Keratinocyte (primary cell): Measurements from ENCODE around the gene LACTB. TPM values are rescaled to one million over a fixed set of nuclear protein-coding genes. Genes with fewer than 3 reads are reported as not detected.
A peak's percentile ranks its signal among the peaks of the same experiment; 100 is the strongest.

Source experiments
- DNase-seq: peaks from one replicate; pipeline ENCODE4 v3.0.0-alpha.2; 2011; ENCODE audit warnings: low read depth, missing footprints, low spot score
- FAIRE-seq: peaks from 2 replicates; lab custom pipeline; 2011; peaks lifted over from hg19 to GRCh38; lab: Jason Lieb, UNC
- H2AFZ ChIP-seq: 2 replicates; pipeline ENCODE4 v1.6.0; 2012; ENCODE audit warnings: low read length, control low read depth, inconsistent platforms; ENCODE audit not compliant: control insufficient read depth
- H3K27ac ChIP-seq: 2 replicates; pipeline ENCODE4 v1.5.1; 2011; ENCODE audit warnings: low read length; ENCODE audit not compliant: control insufficient read depth, insufficient read depth
- H3K27me3 ChIP-seq: 3 replicates; pipeline ENCODE4 v1.6.0; 2011; ENCODE audit warnings: low read length; ENCODE audit not compliant: control insufficient read depth, insufficient read depth; ENCODE audit errors: extremely low read depth
- H3K36me3 ChIP-seq, 2 experiments: 2 replicates in 1 of 2; 3 replicates in 1 of 2; pipeline ENCODE4 v1.5.1; 2011; ENCODE audit warnings: low read length in 2 of 2, mild to moderate bottlenecking in 1 of 2; ENCODE audit not compliant: control insufficient read depth in 2 of 2, insufficient read depth in 2 of 2; ENCODE audit errors: extremely low read depth in 1 of 2
- H3K4me1 ChIP-seq: 3 replicates; pipeline ENCODE4 v1.5.1; 2011; ENCODE audit warnings: low read length; ENCODE audit not compliant: control insufficient read depth, insufficient read depth; ENCODE audit errors: extremely low read depth
- H3K4me2 ChIP-seq: 3 replicates; pipeline ENCODE4 v1.6.0; 2011; ENCODE audit warnings: low read depth, low read length; ENCODE audit not compliant: control insufficient read depth, insufficient read depth; ENCODE audit errors: extremely low read depth
- H3K4me3 ChIP-seq, 3 experiments: fragments of 200-600 bp in 1 of 3; sonication (generic) in 1 of 3; 2 replicates in 2 of 3; 3 replicates in 1 of 3; pipeline ENCODE4 v1.5.1; 2011 to 2016; ENCODE audit warnings: low read length in 3 of 3, mild to moderate bottlenecking in 3 of 3, control low read depth in 2 of 3, inconsistent platforms in 1 of 3, low read depth in 1 of 3, mixed read lengths in 1 of 3, mixed run types in 1 of 3, moderate library complexity in 1 of 3; ENCODE audit not compliant: control insufficient read depth in 2 of 3, insufficient read depth in 2 of 3; ENCODE audit errors: extremely low read depth in 1 of 3
- H3K79me2 ChIP-seq: 2 replicates; pipeline ENCODE4 v1.6.0; 2012; ENCODE audit warnings: low read length; ENCODE audit not compliant: control insufficient read depth, insufficient read depth
- H3K9ac ChIP-seq: 3 replicates; pipeline ENCODE4 v1.6.0; 2011; ENCODE audit warnings: low read length; ENCODE audit not compliant: control insufficient read depth, insufficient read depth; ENCODE audit errors: extremely low read depth
- H3K9me1 ChIP-seq: 3 replicates; pipeline ENCODE4 v1.6.0; 2011; ENCODE audit warnings: low read length; ENCODE audit not compliant: control insufficient read depth, insufficient read depth; ENCODE audit errors: extremely low read depth
- H3K9me3 ChIP-seq: 2 replicates; pipeline ENCODE4 v1.5.1; 2012; ENCODE audit warnings: low read depth, low read length; ENCODE audit not compliant: control insufficient read depth
- H4K20me1 ChIP-seq: 3 replicates; pipeline ENCODE4 v1.6.0; 2011; ENCODE audit warnings: low read length; ENCODE audit not compliant: control insufficient read depth, insufficient read depth; ENCODE audit errors: extremely low read depth
- EZH2 ChIP-seq: IDR thresholded peaks from one replicate; pipeline ENCODE4 v1.6.1; 2012; ENCODE audit warnings: inconsistent platforms, mild to moderate bottlenecking, low read length, moderate library complexity
- dilution Hi-C: fragments of 300-500 bp; cut with MboI; formaldehyde crosslinking; loops from one replicate; pipeline ENCODE4 v1.7.0; 2020; ENCODE audit warnings: low sequenced_read_pairs; ENCODE audit not compliant: extremely low pct_ligation_motif_present
- polyA plus RNA-seq, 5 experiments: library from polyadenylated mRNA; depleted of rRNA in 3 of 5; stranded (reverse) in 3 of 5; stranded (forward) in 1 of 5; unstranded in 1 of 5; fragments of >200 nt; gene quantifications; 1 replicate in 1 of 5; 2 replicates in 3 of 5; 3 replicates in 1 of 5; pipeline versions ENCODE4 v1.2.1 to v1.2.3, GENCODE V29; 2011 to 2012; ENCODE audit warnings: missing spikeins in 2 of 5, low read depth in 1 of 5, low replicate concordance in 1 of 5
- TF ChIP-seq, protein P1 (sequence below), 3 experiments: IDR thresholded peaks in 1 of 3; conservative IDR thresholded peaks in 1 of 3; optimal IDR thresholded peaks in 1 of 3; 2 replicates in 2 of 3; 3 replicates in 1 of 3; pipeline versions ENCODE3 to v1.5.1; 2011; ENCODE audit warnings: low read length in 3 of 3, mild to moderate bottlenecking in 3 of 3, moderate library complexity in 2 of 3, control low read depth in 1 of 3, inconsistent platforms in 1 of 3; ENCODE audit not compliant: insufficient read depth in 2 of 3; ENCODE audit errors: extremely low read depth in 1 of 3

LACTB gene
- polyA plus RNA-seq, 1 donor (not counting 4 experiments of a cell fraction or from before 2014, with no cell fraction given) = 27.4 TPM

DNA sequence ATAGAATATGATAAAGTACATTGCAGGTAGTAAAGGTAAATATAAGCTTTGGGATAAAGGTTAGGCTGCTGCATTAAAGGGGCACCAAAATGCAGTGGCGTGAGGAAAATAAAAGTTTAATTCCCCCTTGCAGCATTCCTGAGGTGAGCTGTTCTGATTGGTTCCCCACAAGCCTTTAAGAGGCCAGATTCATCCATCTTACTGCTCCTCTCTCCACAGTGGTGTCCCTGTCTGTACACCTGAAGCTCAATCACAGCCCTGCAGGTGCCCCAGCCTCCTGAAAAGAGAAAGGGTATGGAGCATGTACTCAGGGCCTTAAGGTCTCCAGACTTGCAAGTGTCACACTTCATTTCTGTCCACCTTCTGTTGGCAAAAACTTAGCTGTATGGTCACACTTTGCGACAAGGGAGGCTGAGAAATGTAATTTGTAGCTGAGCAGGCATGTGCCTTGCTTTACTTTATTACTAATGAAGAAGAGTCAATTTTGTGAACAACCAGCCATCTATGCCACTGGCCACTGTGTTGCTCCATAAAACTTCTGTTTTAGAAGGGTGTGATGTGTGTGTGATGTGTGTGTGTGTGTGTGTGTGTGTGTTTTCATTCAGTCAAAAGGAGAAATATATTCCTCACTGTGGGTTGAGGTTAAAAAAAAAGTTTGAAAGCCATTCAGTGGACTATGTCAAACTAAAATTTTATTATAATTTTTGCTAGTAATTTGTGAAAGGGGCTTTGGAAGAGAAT lies 12.8 kb downstream of the LACTB start:
- H4K20me1 ChIP-seq = no peaks in the 10 kb centered on the region
- TF ChIP-seq, protein P1, sequence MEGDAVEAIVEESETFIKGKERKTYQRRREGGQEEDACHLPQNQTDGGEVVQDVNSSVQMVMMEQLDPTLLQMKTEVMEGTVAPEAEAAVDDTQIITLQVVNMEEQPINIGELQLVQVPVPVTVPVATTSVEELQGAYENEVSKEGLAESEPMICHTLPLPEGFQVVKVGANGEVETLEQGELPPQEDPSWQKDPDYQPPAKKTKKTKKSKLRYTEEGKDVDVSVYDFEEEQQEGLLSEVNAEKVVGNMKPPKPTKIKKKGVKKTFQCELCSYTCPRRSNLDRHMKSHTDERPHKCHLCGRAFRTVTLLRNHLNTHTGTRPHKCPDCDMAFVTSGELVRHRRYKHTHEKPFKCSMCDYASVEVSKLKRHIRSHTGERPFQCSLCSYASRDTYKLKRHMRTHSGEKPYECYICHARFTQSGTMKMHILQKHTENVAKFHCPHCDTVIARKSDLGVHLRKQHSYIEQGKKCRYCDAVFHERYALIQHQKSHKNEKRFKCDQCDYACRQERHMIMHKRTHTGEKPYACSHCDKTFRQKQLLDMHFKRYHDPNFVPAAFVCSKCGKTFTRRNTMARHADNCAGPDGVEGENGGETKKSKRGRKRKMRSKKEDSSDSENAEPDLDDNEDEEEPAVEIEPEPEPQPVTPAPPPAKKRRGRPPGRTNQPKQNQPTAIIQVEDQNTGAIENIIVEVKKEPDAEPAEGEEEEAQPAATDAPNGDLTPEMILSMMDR (optimal IDR thresholded peaks at IDR 0.05 in 1 of 3, IDR thresholded peaks at IDR 0.05 in 1 of 3, conservative IDR thresholded peaks at IDR 0.05 in 1 of 3; ENCODE audit: extremely low read depth in 1 of 3, insufficient read depth in 2 of 3, low read length in 3 of 3) = no peak
- TF ChIP-seq EZH2 = no peak
- no peak overlapping the region for H3K4me3 ChIP-seq
- no peaks in the 10 kb centered on the region for H3K79me2 ChIP-seq
- H3K36me3 ChIP-seq = no peaks in the 10 kb centered on the region
- dilution Hi-C loops = no loop called here
- H3K4me2 ChIP-seq = no peak overlapping the region
- H3K9ac ChIP-seq = no peak overlapping the region
- H3K9me3 ChIP-seq = no peaks in the 10 kb centered on the region
- H3K27me3 ChIP-seq = no peaks in the 10 kb centered on the region
- no peaks in the 10 kb centered on the region for H3K9me1 ChIP-seq
- peaks cover 10% of the 10 kb centered on the region for H3K4me1 ChIP-seq
- H3K27ac ChIP-seq = peak overlapping the region; percentile 87
- DNase-seq (no peak), FAIRE-seq (no peak)
- H2AFZ ChIP-seq = no peak overlapping the region

DNA sequence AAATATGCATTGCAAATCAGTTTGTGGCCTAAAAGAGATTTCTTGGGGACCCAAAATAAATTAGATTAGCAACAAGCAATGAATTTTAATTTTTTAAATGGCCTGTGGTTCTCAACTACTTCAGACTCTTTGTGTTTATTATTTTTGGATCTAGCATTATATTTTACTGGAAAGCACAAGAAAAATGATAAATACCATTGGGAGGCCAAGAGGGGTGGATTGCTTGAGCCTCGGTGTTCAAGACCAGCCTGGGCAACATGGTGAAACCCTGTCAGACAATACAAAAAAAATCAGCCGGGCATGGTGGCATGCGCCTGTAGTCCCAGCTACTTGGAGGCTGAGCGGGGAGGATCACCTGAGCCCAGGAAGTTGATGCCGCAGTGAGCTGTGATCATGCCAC lies 13.6 kb downstream of the LACTB start:
- Histone ChIP-seq H3K4me1 (peaks cover 10% of the 10 kb centered on the region), H3K36me3 (no peaks in the 10 kb centered on the region), H3K9me3 (no peaks in the 10 kb centered on the region), H3K4me3 (no peak overlapping the region), H3K4me2 (peak overlapping the region; percentile 39), H3K9ac (peak overlapping the region; percentile 56), H3K79me2 (no peaks in the 10 kb centered on the region), H3K9me1 (no peaks in the 10 kb centered on the region), H3K27ac (peak overlapping the region; percentile 87), H4K20me1 (no peaks in the 10 kb centered on the region), H3K27me3 (no peaks in the 10 kb centered on the region), H2AFZ (peak overlapping the region; percentile 54)
- no peak for DNase-seq
- no peak for TF ChIP-seq EZH2
- TF ChIP-seq, protein P1 (optimal IDR thresholded peaks at IDR 0.05 in 1 of 3, IDR thresholded peaks at IDR 0.05 in 1 of 3, conservative IDR thresholded peaks at IDR 0.05 in 1 of 3; ENCODE audit: extremely low read depth in 1 of 3, insufficient read depth in 2 of 3, low read length in 3 of 3) = no peak
- no peak for FAIRE-seq
- dilution Hi-C loops = no loop called here
